GM21390 (cell line): ENCODE results near the gene GALNTL6.

ENCODE experiments used
- ATAC-seq: cut with Tn5 transposase; IDR thresholded peaks from one replicate; pipeline ENCODE4 v1.9.1; 2021; ENCODE audit not compliant: unreplicated experiment

The GALNTL6 gene

DNA sequence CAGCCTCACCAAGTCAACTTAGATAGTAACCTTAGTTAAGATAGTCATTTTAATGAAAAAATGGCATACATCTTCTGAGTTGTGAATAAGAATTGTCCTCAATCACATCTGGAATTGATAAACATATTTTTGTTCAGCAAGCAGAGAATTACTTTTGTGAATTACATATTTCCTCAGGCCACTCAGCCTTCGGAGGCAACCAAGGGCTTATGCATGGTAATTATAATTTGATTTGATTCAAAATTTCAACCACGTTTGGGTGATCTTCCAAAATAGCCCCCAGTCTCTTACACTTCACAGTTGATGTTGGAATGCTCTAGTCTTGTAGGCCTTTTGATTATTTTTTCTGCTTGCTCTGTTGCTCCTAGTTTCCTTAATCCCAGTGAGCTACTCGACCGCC is 63.4 kb downstream of the GALNTL6 start:
- no peak for ATAC-seq

DNA sequence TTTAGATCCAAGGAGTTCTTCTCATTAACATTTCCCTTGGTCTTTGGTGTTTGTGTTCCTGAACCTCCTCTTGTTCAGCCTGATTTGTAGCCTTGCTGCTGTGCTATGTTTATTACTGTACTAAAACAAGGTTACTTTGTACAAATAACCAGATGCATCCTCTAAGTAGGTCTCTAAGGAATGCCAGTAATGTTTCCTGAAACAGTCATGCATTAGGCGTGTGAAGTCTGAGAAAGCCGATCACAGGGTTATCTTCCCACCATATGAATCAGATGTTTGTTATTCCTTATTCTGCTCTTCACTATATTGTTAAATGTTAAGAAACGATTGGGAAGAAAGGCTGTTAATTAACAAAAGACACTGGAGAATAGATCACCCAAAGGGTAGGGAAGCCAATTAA is 66.9 kb downstream of the GALNTL6 start:
- ATAC-seq, result no peak

GRCh38 chr4:171889681-171890080 is 76.5 kb downstream of the GALNTL6 start:
- ATAC-seq, result no peak

- peak; percentile 79 for ATAC-seq
Observed at GRCh38 chr4:171891038-171891437, 77.8 kb downstream of the GALNTL6 start.

DNA sequence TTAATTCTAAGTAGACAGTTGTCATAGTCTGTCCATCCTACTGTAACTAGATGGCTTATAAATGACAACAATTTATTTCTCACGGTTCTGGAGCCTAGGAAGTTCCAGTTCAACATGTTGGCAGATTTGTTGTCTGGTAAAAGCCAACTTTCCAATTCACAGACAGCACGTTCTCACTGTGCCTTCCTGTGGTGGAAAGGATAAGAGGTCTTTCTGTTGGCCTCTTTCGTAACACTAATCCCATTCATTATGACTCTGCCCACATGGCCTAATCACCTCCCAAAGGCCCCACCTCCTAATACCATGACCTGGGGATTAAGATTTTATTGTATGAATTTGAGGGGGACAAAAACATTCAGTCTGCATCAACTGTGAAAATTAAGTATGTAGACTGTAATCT is 83.2 kb downstream of the GALNTL6 start:
- ATAC-seq, result no peak

GRCh38 chr4:171919314-171919713 is 106.1 kb downstream of the GALNTL6 start:
- no peak for ATAC-seq

- ATAC-seq, result no peak
Observed at GRCh38 chr4:171920901-171921300, 107.7 kb downstream of the GALNTL6 start.

- no peak for ATAC-seq
Observed at GRCh38 chr4:171924746-171925376, 111.7 kb downstream of the GALNTL6 start.

- ATAC-seq, result no peak
Observed at GRCh38 chr4:171928336-171928735, 115.1 kb downstream of the GALNTL6 start.

DNA sequence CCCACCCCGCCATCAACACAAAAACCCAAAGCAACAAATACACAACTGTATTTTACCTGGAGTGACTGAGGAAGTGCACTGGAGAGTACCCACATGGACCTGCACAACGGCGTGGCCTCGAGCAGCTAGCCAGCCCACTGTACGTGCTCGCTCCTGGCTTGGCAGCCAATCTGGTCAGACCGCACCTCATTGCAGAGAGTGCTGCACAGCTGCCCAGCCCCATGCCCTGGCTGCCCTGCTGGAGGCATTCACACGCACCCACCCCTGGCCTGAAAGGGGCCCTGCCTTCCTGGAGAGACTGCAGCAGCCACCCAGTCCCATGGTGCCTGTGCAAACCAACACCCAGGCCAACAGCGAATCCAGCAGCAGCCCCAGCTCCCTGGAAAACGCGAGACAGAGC is 116.3 kb downstream of the GALNTL6 start:
- no peak for ATAC-seq

GRCh38 chr4:171929907-171930306 is 116.7 kb downstream of the GALNTL6 start:
- ATAC-seq, result no peak

- no peak for ATAC-seq
Observed at GRCh38 chr4:171932238-171932637, 119.0 kb downstream of the GALNTL6 start.

DNA sequence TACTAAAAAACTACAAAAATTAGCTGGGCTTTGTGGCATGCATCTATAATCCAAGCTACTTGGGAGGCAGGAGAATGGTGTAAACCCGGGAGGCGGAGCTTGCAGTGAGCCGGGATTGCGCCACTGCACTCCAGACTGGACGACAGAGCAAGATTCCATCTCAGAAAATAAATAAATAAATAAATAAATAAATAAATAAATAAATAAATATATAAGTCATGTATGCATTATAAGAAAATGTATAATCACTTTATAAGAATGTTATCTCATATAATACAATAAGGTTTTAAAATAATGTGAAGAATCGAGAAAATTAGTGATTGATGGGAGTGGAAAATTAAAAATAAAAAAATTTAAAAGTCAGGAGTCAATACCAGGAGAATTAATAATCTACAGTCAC is 127.5 kb downstream of the GALNTL6 start:
- no peak for ATAC-seq

- ATAC-seq, result no peak
Observed at GRCh38 chr4:171947400-171947799, 134.2 kb downstream of the GALNTL6 start.

DNA sequence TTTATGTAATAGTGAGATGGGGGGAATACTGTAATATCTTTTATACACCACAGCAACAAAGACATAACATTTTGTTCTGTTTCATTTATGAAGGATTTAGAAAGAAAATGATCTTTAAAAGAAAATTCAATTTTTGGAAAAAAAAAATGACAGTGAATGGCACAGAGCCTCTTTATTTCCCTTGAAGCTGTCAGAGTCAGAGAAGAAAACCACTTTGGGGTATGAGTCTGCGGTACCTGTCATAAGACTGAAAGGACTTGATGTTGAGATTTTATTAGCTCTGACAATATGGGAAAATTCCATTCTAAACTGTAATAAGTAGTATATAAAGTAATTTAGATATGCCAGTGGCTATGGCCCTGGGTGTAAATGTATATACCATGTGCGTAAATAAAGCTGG is 134.8 kb downstream of the GALNTL6 start:
- no peak for ATAC-seq

DNA sequence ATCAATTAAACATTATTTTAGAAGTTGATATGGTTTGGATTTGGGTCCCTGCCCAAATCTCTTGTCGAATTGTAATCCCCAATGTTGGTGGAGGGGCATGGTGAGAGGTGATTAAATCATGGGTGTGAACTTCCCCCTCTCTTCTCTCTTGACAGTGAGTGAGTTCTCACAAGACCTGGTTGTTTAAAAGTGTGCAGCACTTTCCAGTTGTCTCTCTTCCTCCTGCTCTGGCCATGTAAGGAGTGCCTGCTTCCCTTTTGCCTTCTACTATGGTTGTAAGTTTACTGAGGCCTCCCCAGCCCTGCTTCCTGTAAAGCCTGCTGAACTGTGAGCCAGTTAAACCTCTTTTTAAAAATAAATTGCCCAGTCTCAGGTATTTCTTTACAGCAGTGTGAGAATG is 141.4 kb downstream of the GALNTL6 start:
- no peak for ATAC-seq

DNA sequence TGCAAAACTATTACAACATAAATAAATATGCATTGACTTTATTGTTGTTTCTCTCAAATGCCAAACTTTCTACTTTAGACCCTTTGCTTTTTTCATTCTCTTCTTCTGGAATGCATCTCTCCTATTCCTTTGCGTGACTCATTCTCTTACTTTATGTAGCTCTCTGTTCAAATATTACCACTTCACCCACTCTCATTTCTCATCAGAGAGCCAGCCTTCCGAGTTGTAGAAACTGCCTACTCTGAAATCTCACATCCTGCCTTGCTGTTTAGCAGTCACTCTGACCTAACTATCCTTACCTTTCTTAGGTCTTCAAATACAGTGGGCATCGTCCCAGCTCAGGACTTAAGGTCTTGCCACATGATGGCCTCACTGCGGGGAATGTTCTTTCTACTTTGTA is 143.5 kb downstream of the GALNTL6 start:
- no peak for ATAC-seq

GRCh38 chr4:171962110-171962509 is 148.9 kb downstream of the GALNTL6 start:
- ATAC-seq, result no peak

- ATAC-seq, result no peak
Observed at GRCh38 chr4:171966356-171966755, 153.2 kb downstream of the GALNTL6 start.

- ATAC-seq, result no peak
Observed at GRCh38 chr4:171978216-171978615, 165.0 kb downstream of the GALNTL6 start.

GRCh38 chr4:171979461-171979860 is 166.3 kb downstream of the GALNTL6 start:
- no peak for ATAC-seq

- no peak for ATAC-seq
Observed at GRCh38 chr4:171981185-171981584, 168.0 kb downstream of the GALNTL6 start.
